Naive thymus-derived CD4-positive, alpha-beta T cell (primary cell): ENCODE results near the gene CUL2. TPM values are rescaled to one million over a fixed set of nuclear protein-coding genes. Genes with fewer than 3 reads are reported as not detected.

ENCODE experiments used
- ATAC-seq: fragments of 150-1000 bp; cut with Tn5 transposase; 2 replicates; pipeline ENCODE4 v1.10.0; 2021; ENCODE audit warnings: mild to moderate bottlenecking, moderate library complexity
- CTCF ChIA-PET: fragments of 350-600 bp; sonication (Branson Sonifier 250); formaldehyde crosslinking; loops from one replicate; lab custom pipeline; 2021; ENCODE audit warnings: antibody characterized with exemption; lab: Charles Lee
- POLR2A ChIA-PET: fragments of 350-600 bp; sonication (Branson Sonifier 250); formaldehyde crosslinking; loops from one replicate; lab custom pipeline; 2021; ENCODE audit warnings: antibody characterized with exemption, inconsistent platforms; lab: Charles Lee
- DNase-seq, 9 donors: peaks; one replicate each; pipeline versions ENCODE4 v3.0.0 to v3.0.0-alpha.2; 2020 to 2022; ENCODE audit warnings: mixed read lengths in 1 of 9
- H3K27ac ChIP-seq: one replicate; pipeline ENCODE4 v1.7.0; 2013; ENCODE audit warnings: mild to moderate bottlenecking, low read depth, low read length, moderate library complexity
- H3K27me3 ChIP-seq, 2 donors: one replicate each; pipeline ENCODE4 v1.7.0; 2013; ENCODE audit warnings: low read length in 2 of 2, mild to moderate bottlenecking in 2 of 2, moderate library complexity in 2 of 2; ENCODE audit not compliant: control insufficient read depth in 2 of 2, insufficient read depth in 2 of 2
- H3K36me3 ChIP-seq, 3 experiments: 1 replicate in 2 of 3; 2 replicates in 1 of 3; pipeline ENCODE4 v1.7.0; 2013; ENCODE audit warnings: low read length in 3 of 3, mild to moderate bottlenecking in 3 of 3, moderate library complexity in 1 of 3; ENCODE audit not compliant: insufficient read depth in 3 of 3, control insufficient read depth in 2 of 3
- H3K4me1 ChIP-seq, 2 donors: one replicate each; pipeline ENCODE4 v1.7.0; 2013; ENCODE audit warnings: low read length in 2 of 2, mild to moderate bottlenecking in 2 of 2, moderate library complexity in 1 of 2; ENCODE audit not compliant: control insufficient read depth in 2 of 2, insufficient read depth in 2 of 2
- H3K4me3 ChIP-seq: 2 replicates; pipeline ENCODE4 v1.7.0; 2013; ENCODE audit warnings: mild to moderate bottlenecking, low read length
- H3K9me3 ChIP-seq, 3 experiments: 1 replicate in 2 of 3; 2 replicates in 1 of 3; pipeline ENCODE4 v1.7.0; 2013; ENCODE audit warnings: low read length in 3 of 3; ENCODE audit not compliant: control insufficient read depth in 2 of 3
- H3K27ac Mint-ChIP-seq, 9 donors: one replicate each; pipeline ENCODE4 v1.8.0; 2020 to 2022; ENCODE audit warnings: mixed read lengths in 9 of 9, mild to moderate bottlenecking in 8 of 9, moderate library complexity in 5 of 9, inconsistent platforms in 2 of 9
- H3K27me3 Mint-ChIP-seq, 5 donors: one replicate each; pipeline ENCODE4 v1.8.0; 2021 to 2022; ENCODE audit warnings: mixed read lengths in 5 of 5, mild to moderate bottlenecking in 1 of 5
- H3K36me3 Mint-ChIP-seq, 5 donors: one replicate each; pipeline ENCODE4 v1.8.0; 2020 to 2022; ENCODE audit warnings: mixed read lengths in 5 of 5, mild to moderate bottlenecking in 3 of 5, inconsistent platforms in 1 of 5
- H3K4me1 Mint-ChIP-seq, 7 donors: one replicate each; pipeline ENCODE4 v1.8.0; 2020 to 2022; ENCODE audit warnings: mixed read lengths in 7 of 7, mild to moderate bottlenecking in 3 of 7, inconsistent platforms in 1 of 7
- H3K4me3 Mint-ChIP-seq, 10 donors: one replicate each; pipeline ENCODE4 v1.8.0; 2020 to 2022; ENCODE audit warnings: mild to moderate bottlenecking in 10 of 10, mixed read lengths in 10 of 10, moderate library complexity in 6 of 10, inconsistent platforms in 2 of 10
- H3K9me3 Mint-ChIP-seq, 11 donors: one replicate each; pipeline ENCODE4 v1.8.0; 2020 to 2022; ENCODE audit warnings: mixed read lengths in 11 of 11, mild to moderate bottlenecking in 4 of 11, inconsistent platforms in 1 of 11, moderate library complexity in 1 of 11
- intact Hi-C, 2 donors: fragments of 100-400 bp; cut with micrococcal nuclease; formaldehyde crosslinking; loops; one replicate each; pipeline ENCODE4 v1.15.1; 2023
- polyA plus RNA-seq, 2 donors: library from polyadenylated mRNA; unstranded; fragments of 300-500 nt; fragmentation: Illumina TruSeq; gene quantifications; one replicate each; pipeline ENCODE4 v1.2.3, GENCODE V29; 2021
- total RNA-seq, 6 experiments: library from RNA in 5 of 6; stranded (reverse) in 5 of 6; gene quantifications; 1 replicate in 5 of 6; 2 replicates in 1 of 6; pipeline ENCODE4 v1.2.3 and lab custom pipeline; 2021 to 2026

CUL2 gene
- total and polyA plus RNA-seq, 7 experiments from 2014 or later, result 26.5 to 43.7 (median 35.7) TPM

- Histone ChIP-seq H3K9me3 (no peaks in the 10 kb centered on the region), H3K27me3 (no peaks in the 10 kb centered on the region), H3K36me3 (no peaks in the 10 kb centered on the region), H3K27ac (no peak overlapping the region), H3K4me1 (peaks cover 29 to 31% of the 10 kb centered on the region in 2 donors), H3K4me3 (no peak overlapping the region)
- Mint-ChIP-seq H3K27me3 (no peaks in the 10 kb centered on the region), H3K9me3 (peaks cover 0 to 4% (median 0%) of the 10 kb centered on the region in 11 donors), H3K4me3 (peak overlapping the region in 8 of 10 donors; percentile 5 to 93 (median 90)), H3K4me1 (peaks cover 24 to 74% (median 62%) of the 10 kb centered on the region in 7 donors), H3K27ac (peak overlapping the region; percentile 48 to 99 (median 94)), H3K36me3 (peaks cover 0 to 6% (median 0%) of the 10 kb centered on the region in 5 donors)
- intact Hi-C loops, result loop anchor here (2.0 to 10.0 kb wide), 3 partner anchors 134 to 514 kb away; partner anchors contain the start of gene FZD8 (in 1 of the 2)
- ATAC-seq (no peak), DNase-seq (no peak)
- ChIA-PET POLR2A (interaction anchor here (4.2 kb wide), 1 partner anchor 66 kb away, joined by 23 read pairs; no protein-coding TSS in a partner anchor), CTCF (no interaction called here)
Measured at GRCh38 chr10:35129185-35129674, 39.1 kb upstream of the CUL2 start.

DNA sequence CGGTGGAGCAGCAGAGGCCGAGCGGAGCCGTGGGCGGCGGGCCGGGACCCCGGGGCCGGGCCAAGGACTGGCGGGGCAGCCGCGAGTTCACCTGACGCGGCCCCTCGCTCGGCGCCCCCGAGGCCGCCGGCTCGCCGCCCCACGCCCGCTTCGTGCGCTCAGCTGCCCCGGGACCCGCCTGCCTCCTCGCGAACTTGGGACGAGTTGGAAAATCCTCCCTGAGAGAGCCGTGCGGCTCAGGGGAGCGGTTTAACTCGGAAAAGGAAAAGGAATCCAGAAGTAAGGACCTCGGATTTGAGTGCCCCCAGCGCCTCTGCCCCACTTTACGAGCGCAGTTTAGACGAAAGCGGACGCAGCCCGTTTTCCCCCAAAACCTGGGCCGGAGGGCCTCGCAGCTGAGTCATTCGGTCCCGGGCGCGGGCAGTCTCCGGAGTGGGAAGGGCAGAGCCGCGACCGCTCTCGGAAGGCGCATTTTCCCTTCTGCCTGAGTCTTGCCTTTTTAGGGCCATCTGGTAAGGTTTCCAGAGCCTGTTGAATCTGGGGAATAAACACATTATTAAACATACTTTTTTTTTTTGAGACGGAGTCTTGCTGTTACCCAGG, 37.2 kb upstream of the CUL2 start:
- Mint-ChIP-seq H3K4me3 (peak overlapping the region; percentile 63 to 93 (median 91)), H3K27me3 (no peaks in the 10 kb centered on the region), H3K36me3 (peaks cover 0 to 6% (median 0%) of the 10 kb centered on the region in 5 donors), H3K4me1 (peaks cover 16 to 67% (median 52%) of the 10 kb centered on the region in 7 donors), H3K9me3 (peaks cover 0 to 4% (median 0%) of the 10 kb centered on the region in 11 donors), H3K27ac (peak overlapping the region; percentile 85 to 99 (median 95))
- peak overlapping the region; percentile 100 for H3K27ac ChIP-seq
- H3K9me3 ChIP-seq, result no peaks in the 10 kb centered on the region
- H3K27me3 ChIP-seq, result no peaks in the 10 kb centered on the region
- H3K36me3 ChIP-seq, result no peaks in the 10 kb centered on the region
- ChIA-PET POLR2A (interaction anchor here (0.6 to 3.7 kb wide), 11 partner anchors 23 to 115 kb away, joined by 3 to 80 read pairs (median 4); partner anchors contain the start of gene CUL2), CTCF (interaction anchor here (4.2 to 12.0 kb wide), 2 partner anchors 68 to 91 kb away, joined by 62 to 118 read pairs; no protein-coding TSS in a partner anchor)
- DNase-seq (peak in 6 of 9 donors; percentile 59 to 74 (median 62)), ATAC-seq (no peak)
- H3K4me3 ChIP-seq, result peak overlapping the region; percentile 84
- peaks cover 24% of the 10 kb centered on the region in 2 donors for H3K4me1 ChIP-seq
- intact Hi-C loops, result loop anchor here (1.0 to 10.0 kb wide), 8 partner anchors 22 to 515 kb away; partner anchors contain the start of genes CCNY (in 1 of the 2), CUL2 (in 1 of the 2) and FZD8 (in 1 of the 2)

- Mint-ChIP-seq H3K27ac (peak within 1 kb of the TSS; percentile 85 to 99 (median 95)), H3K27me3 (no peaks in the 10 kb centered on the region), H3K36me3 (peaks cover 0 to 6% (median 0%) of the 10 kb centered on the region in 5 donors), H3K4me1 (peaks cover 16 to 61% (median 47%) of the 10 kb centered on the region in 7 donors), H3K9me3 (peaks cover 0 to 4% (median 0%) of the 10 kb centered on the region in 11 donors), H3K4me3 (peak within 1 kb of the TSS; percentile 63 to 93 (median 91))
- ATAC-seq (peak; percentile 90), DNase-seq (peak; percentile 98 to 100 (median 99))
- peaks cover 17 to 20% of the 10 kb centered on the region in 2 donors for H3K4me1 ChIP-seq
- no peaks in the 10 kb centered on the region for H3K9me3 ChIP-seq
- intact Hi-C loops, result loop anchor here (1.0 to 10.0 kb wide), 10 partner anchors 23 to 516 kb away; partner anchors contain the start of genes CCNY (in 2 of the 2), CUL2 (in 2 of the 2) and FZD8 (in 1 of the 2)
- ChIA-PET CTCF (interaction anchor here (1.1 to 12.0 kb wide), 3 partner anchors 69 to 95 kb away, joined by 4 to 118 read pairs (median 62); no protein-coding TSS in a partner anchor), POLR2A (interaction anchor here (0.6 to 3.7 kb wide), 20 partner anchors 9 to 202 kb away, joined by 3 to 80 read pairs (median 4); partner anchors contain the start of gene CUL2)
- H3K36me3 ChIP-seq, result no peaks in the 10 kb centered on the region
- H3K4me3 ChIP-seq, result peak within 1 kb of the TSS; percentile 84
- no peaks in the 10 kb centered on the region for H3K27me3 ChIP-seq
- peak within 1 kb of the TSS; percentile 100 for H3K27ac ChIP-seq
Measured at GRCh38 chr10:35126530-35127288, 36.6 kb upstream of the CUL2 start, which contains the start of gene CREM. CREM (plus strand) TSS chr10:35126846; CDS start chr10:35137836, 10,990 bp downstream.

DNA sequence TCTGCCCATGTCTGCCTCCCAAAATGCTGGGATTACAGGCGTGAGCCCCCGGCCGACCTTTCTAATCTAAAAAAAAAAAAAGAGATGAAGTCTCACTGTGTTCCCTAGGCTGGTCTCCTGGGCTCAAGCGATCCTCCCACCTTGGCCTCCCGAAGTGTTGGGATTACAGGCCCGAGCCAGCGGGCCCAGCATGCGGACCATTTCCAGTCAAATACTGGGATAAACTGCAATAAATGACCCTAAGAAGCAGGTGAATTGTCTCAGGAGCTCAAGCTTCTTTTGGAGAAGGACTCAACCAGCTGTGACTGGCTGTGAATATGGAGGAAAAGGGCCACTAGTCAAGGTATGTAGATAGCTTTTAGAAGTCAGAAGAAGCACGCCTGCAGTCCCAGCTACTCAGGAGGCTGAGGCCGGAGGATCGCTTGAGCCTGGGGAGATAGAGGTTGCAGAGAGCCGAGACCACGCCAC, 36.0 kb upstream of the CUL2 start:
- Histone ChIP-seq H3K27ac (peak overlapping the region; percentile 100), H3K27me3 (no peaks in the 10 kb centered on the region), H3K9me3 (no peaks in the 10 kb centered on the region), H3K4me3 (peak overlapping the region; percentile 75), H3K4me1 (peaks cover 12 to 15% of the 10 kb centered on the region in 2 donors), H3K36me3 (no peaks in the 10 kb centered on the region)
- Mint-ChIP-seq H3K9me3 (peaks cover 0 to 4% (median 0%) of the 10 kb centered on the region in 11 donors), H3K27me3 (no peaks in the 10 kb centered on the region), H3K4me1 (peaks cover 13 to 56% (median 42%) of the 10 kb centered on the region in 7 donors), H3K36me3 (peaks cover 0 to 6% (median 0%) of the 10 kb centered on the region in 5 donors), H3K4me3 (peak overlapping the region; percentile 63 to 93 (median 91)), H3K27ac (peak overlapping the region; percentile 85 to 99 (median 95))
- POLR2A ChIA-PET, result interaction anchor here (0.7 to 3.7 kb wide), 17 partner anchors 10 to 202 kb away, joined by 3 to 80 read pairs (median 4); partner anchors contain the start of gene CUL2
- DNase-seq, result no peak
- CTCF ChIA-PET, result interaction anchor here (1.1 to 12.0 kb wide), 3 partner anchors 69 to 96 kb away, joined by 4 to 118 read pairs (median 62); no protein-coding TSS in a partner anchor
- intact Hi-C loops, result loop anchor here (1.0 to 10.0 kb wide), 7 partner anchors 36 to 517 kb away; partner anchors contain the start of genes CCNY (in 1 of the 2), CUL2 (in 1 of the 2) and FZD8 (in 1 of the 2)
- no peak for ATAC-seq

DNA sequence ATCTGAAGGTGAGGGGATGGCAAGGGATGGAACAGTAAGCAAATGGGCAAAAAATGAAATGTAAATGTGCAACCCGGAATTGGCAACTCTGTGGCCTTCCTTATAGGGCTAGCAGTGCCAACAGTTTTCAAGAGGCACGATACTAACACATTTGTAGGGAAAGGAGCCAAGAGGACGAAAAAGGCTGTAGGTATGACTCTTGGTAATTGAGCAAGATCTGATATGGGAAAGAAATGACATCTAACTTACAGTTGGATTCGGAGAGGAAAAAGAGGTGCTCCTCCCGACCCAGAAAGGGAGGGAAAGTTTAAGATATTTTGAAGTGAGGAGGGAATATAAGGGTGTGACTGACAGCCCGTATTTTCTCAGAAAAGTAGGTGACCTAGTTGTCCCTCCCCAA, 34.4 kb upstream of the CUL2 start:
- H3K4me3 ChIP-seq, result no peak overlapping the region
- no peaks in the 10 kb centered on the region for H3K36me3 ChIP-seq
- H3K4me1 ChIP-seq, result peaks cover 7 to 15% of the 10 kb centered on the region in 2 donors
- H3K4me3 Mint-ChIP-seq, result peak overlapping the region in 2 of 10 donors; percentile 5 to 12
- no peak for ATAC-seq
- peaks cover 0 to 4% (median 0%) of the 10 kb centered on the region in 11 donors for H3K9me3 Mint-ChIP-seq
- peak overlapping the region; percentile 4 to 99 (median 82) for H3K27ac Mint-ChIP-seq
- ChIA-PET POLR2A (interaction anchor here (1.9 kb wide), 1 partner anchor 34 kb away, joined by 5 read pairs; the partner anchor contains the start of gene CUL2), CTCF (interaction anchor here (4.2 to 12.0 kb wide), 2 partner anchors 71 to 94 kb away, joined by 62 to 118 read pairs; no protein-coding TSS in a partner anchor)
- peaks cover 0 to 6% (median 0%) of the 10 kb centered on the region in 5 donors for H3K36me3 Mint-ChIP-seq
- H3K9me3 ChIP-seq, result no peaks in the 10 kb centered on the region
- no peak for DNase-seq
- H3K27me3 Mint-ChIP-seq, result no peaks in the 10 kb centered on the region
- intact Hi-C loops, result loop anchor here (10.0 kb wide), 2 partner anchors 130 to 320 kb away; no protein-coding TSS in a partner anchor
- H3K27me3 ChIP-seq, result no peaks in the 10 kb centered on the region
- H3K4me1 Mint-ChIP-seq, result peaks cover 8 to 47% (median 29%) of the 10 kb centered on the region in 7 donors
- H3K27ac ChIP-seq, result no peak overlapping the region
